Neuronal stem cell (in vitro differentiated cells): ENCODE results near the gene MARK3.

Experiments
- DNase-seq: peaks from one replicate; pipeline ENCODE4 v3.0.0-alpha.2; 2013; ENCODE audit warnings: low spot score
- H2AFZ ChIP-seq: one replicate; pipeline ENCODE4 v1.6.1; 2013; ENCODE audit warnings: mild to moderate bottlenecking, low read length, inconsistent platforms
- H2AK5ac ChIP-seq: 2 replicates; pipeline ENCODE4 v1.6.1; 2013; ENCODE audit warnings: low read depth, mild to moderate bottlenecking, inconsistent platforms, low read length, moderate library complexity, mixed read lengths
- H2BK120ac ChIP-seq: 2 replicates; pipeline ENCODE4 v1.6.1; 2013; ENCODE audit warnings: low read depth, mild to moderate bottlenecking, inconsistent platforms, low read length, moderate library complexity, mixed read lengths
- H2BK12ac ChIP-seq: one replicate; pipeline ENCODE4 v1.6.1; 2013; ENCODE audit warnings: low read length, inconsistent platforms
- H2BK15ac ChIP-seq: 2 replicates; pipeline ENCODE4 v1.6.1; 2013; ENCODE audit warnings: mild to moderate bottlenecking, low read length, inconsistent platforms, mixed read lengths
- H2BK5ac ChIP-seq: one replicate; pipeline ENCODE4 v1.6.1; 2013; ENCODE audit warnings: inconsistent platforms, mild to moderate bottlenecking, low read length, moderate library complexity
- H3K14ac ChIP-seq: one replicate; pipeline ENCODE4 v1.6.1; 2013; ENCODE audit warnings: low read length, inconsistent platforms
- H3K18ac ChIP-seq: 2 replicates; pipeline ENCODE4 v1.6.1; 2013; ENCODE audit warnings: low read length, inconsistent platforms
- H3K23ac ChIP-seq: 2 replicates; pipeline ENCODE4 v1.6.1; 2013; ENCODE audit warnings: low read depth, mild to moderate bottlenecking, mixed read lengths, low read length, inconsistent platforms; ENCODE audit not compliant: poor library complexity
- H3K27ac ChIP-seq: replicated peaks from 3 replicates; pipeline ENCODE4 v1.5.1; 2013; ENCODE audit warnings: low read length, inconsistent platforms
- H3K27me3 ChIP-seq, 3 experiments: 2 replicates each; pipeline ENCODE4 v1.6.1; 2013; ENCODE audit warnings: low read length in 3 of 3, mild to moderate bottlenecking in 2 of 3, inconsistent platforms in 1 of 3, low read depth in 1 of 3, mixed read lengths in 1 of 3, moderate library complexity in 1 of 3; ENCODE audit not compliant: control insufficient read depth in 3 of 3, insufficient read depth in 3 of 3
- H3K36me3 ChIP-seq, 2 donors: replicated peaks in 1 of 2; 2 replicates each; pipeline ENCODE4 v1.6.1; 2013; ENCODE audit warnings: low read length in 2 of 2; ENCODE audit not compliant: control insufficient read depth in 2 of 2, insufficient read depth in 2 of 2
- H3K4ac ChIP-seq: 2 replicates; pipeline ENCODE4 v1.6.1; 2013; ENCODE audit warnings: inconsistent platforms, mild to moderate bottlenecking, low read length, moderate library complexity
- H3K4me1 ChIP-seq, 2 donors: 1 replicate in 1 of 2; 2 replicates in 1 of 2; pipeline ENCODE4 v1.6.1; 2013; ENCODE audit warnings: low read length in 2 of 2, low read depth in 1 of 2; ENCODE audit not compliant: control insufficient read depth in 2 of 2, insufficient read depth in 1 of 2
- H3K4me2 ChIP-seq: one replicate; pipeline ENCODE4 v1.6.1; 2013; ENCODE audit warnings: mild to moderate bottlenecking, low read length, inconsistent platforms; ENCODE audit not compliant: insufficient read depth, poor library complexity, severe bottlenecking
- H3K4me3 ChIP-seq, 2 donors: 2 replicates each; pipeline ENCODE4 v1.5.1; 2013; ENCODE audit warnings: low read length in 2 of 2, mild to moderate bottlenecking in 2 of 2, inconsistent platforms in 1 of 2, moderate library complexity in 1 of 2
- H3K79me1 ChIP-seq: one replicate; pipeline ENCODE4 v1.6.1; 2013; ENCODE audit warnings: low read depth, mild to moderate bottlenecking, inconsistent platforms, low read length, moderate library complexity
- H3K9ac ChIP-seq: one replicate; pipeline ENCODE4 v1.6.1; 2013; ENCODE audit warnings: mild to moderate bottlenecking, low read depth, low read length, inconsistent platforms; ENCODE audit not compliant: poor library complexity
- H3K9me3 ChIP-seq, 2 donors: replicated peaks in 1 of 2; 2 replicates each; pipeline versions ENCODE3 to v1.6.1; 2013; ENCODE audit warnings: low read length in 2 of 2, mild to moderate bottlenecking in 2 of 2, inconsistent platforms in 1 of 2, low read depth in 1 of 2, mixed read lengths in 1 of 2, moderate library complexity in 1 of 2; ENCODE audit not compliant: control insufficient read depth in 2 of 2, insufficient read depth in 1 of 2
- H4K8ac ChIP-seq: one replicate; pipeline ENCODE4 v1.6.1; 2013; ENCODE audit warnings: low read depth, mild to moderate bottlenecking, inconsistent platforms, low read length, moderate library complexity
- H4K91ac ChIP-seq: one replicate; pipeline ENCODE4 v1.6.1; 2013; ENCODE audit warnings: low read length, low read depth, mild to moderate bottlenecking, inconsistent platforms; ENCODE audit not compliant: poor library complexity
- WGBS, 2 donors: extraction: QIAGEN DNeasy Blood & Tissue Kit; methylation state at CpG; one replicate each; pipeline ENCODE4 v1.1.7; 2013; ENCODE audit warnings: missing lambda C conversion rate in 2 of 2, mixed read lengths in 1 of 2; ENCODE audit not compliant: insufficient read length in 2 of 2, insufficient replicate concordance in 1 of 2; ENCODE audit errors: extremely low coverage in 2 of 2; 5-methylcytosine and 5-hydroxymethylcytosine counted together

Gene MARK3

GRCh38 chr14:103521951-103522563, 136.8 kb downstream of the MARK3 start:
- Histone ChIP-seq H2BK12ac (peak overlapping the region; percentile 93), H2AK5ac (peak overlapping the region; percentile 96), H3K36me3 (peaks cover 13 to 27% of the 10 kb centered on the region in 2 donors), H3K14ac (peak overlapping the region; percentile 99), H2BK5ac (peak overlapping the region; percentile 87), H4K8ac (no peak overlapping the region), H2BK15ac (peak overlapping the region; percentile 45), H3K4me3 (peak overlapping the region; percentile 98 to 100), H3K27ac (no peak overlapping the region), H3K4me1 (peaks cover 22 to 57% of the 10 kb centered on the region in 2 donors), H3K18ac (peak overlapping the region; percentile 98), H3K4me2 (peak overlapping the region; percentile 75), H4K91ac (no peak overlapping the region), H2BK120ac (peak overlapping the region; percentile 91), H3K4ac (no peak overlapping the region), H3K9me3 (no peaks in the 10 kb centered on the region), H3K9ac (peak overlapping the region; percentile 97), H2AFZ (no peak overlapping the region), H3K79me1 (peaks cover 13% of the 10 kb centered on the region), H3K27me3 (peaks cover 0 to 18% (median 2%) of the 10 kb centered on the region in 3 experiments), H3K23ac (peak overlapping the region; percentile 91)
- DNase-seq = no peak
- WGBS, 2 donors = no CpG with 5 or more reads among the region's 74 CpGs

DNA sequence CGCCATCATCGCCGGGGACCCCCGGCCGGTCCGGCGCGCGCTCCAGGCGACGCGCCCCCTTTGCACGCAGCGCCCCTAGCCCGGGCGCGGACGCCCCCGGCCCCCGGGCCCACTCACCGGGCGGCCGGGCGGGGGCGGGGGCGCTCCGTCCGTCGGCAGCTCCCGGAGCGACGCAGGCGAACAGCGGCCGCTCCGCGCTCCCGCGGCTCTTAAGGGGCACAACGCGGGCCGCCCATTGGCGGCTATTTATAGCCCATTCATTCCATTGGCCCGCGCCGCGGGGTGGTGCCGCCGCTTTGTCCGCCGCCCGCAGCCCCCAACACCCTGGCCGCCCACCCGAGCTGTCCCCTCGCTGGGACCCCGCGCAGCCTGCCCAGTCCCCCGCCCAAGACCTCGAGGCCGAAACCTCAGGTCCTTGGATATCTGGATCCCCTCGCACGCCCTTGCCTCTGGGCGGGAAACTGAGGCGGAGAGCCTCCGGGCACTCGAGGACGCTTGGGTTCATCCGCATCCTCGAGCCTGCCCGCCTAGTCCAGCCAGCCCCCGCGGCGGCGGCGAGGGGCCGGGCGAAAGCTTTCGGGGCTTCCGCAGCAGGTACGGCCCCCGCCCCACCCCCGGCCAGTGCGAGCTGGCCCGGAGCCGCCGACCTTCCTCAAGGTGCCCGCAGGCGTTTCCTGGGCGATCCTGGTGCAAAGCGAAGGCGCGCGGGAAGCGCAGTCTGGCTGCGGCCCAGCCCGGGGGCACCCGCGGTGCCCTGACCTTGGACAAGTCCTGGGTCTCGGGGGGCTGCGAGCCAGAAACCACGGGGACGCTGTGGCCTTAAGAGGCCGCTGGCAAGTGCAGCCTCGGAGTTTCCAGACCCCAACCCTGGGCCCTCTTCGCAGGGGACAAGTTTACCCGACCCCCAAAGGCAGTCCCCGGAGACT, 137.7 kb downstream of the MARK3 start, which contains the start of gene CKB:
Gene CKB, minus strand, starts transcription at position 182 of the 926 bp plus-strand sequence. CDS start 337 bp downstream, outside the sequence.
- Histone ChIP-seq H3K4me1 (peaks cover 22 to 53% of the 10 kb centered on the region in 2 donors), H3K27ac (no peak within 1 kb of the TSS)
- peak; percentile 74 for DNase-seq

DNA sequence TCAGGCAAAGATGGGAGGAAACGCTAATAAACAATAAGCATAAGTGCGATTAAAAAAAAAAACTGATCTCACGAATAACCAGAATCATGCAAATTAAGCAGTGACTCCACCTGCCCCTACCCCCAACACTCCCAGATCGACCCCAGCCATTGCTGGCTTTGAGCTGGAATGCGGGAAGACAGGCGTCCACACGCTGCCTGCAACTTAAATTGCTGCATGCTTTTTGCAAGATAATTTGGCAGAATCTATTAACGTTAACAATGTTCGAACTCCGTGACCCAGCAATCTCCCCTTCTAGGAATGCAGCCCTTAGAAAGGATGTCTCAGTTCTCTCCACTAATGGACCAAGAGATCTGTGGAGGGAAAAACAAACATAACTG, 138.3 kb downstream of the MARK3 start:
- Histone ChIP-seq H3K79me1 (peaks cover 13% of the 10 kb centered on the region), H3K4ac (no peak overlapping the region), H3K27ac (no peak overlapping the region), H2BK5ac (no peak overlapping the region), H3K18ac (no peak overlapping the region), H3K4me1 (peaks cover 20 to 50% of the 10 kb centered on the region in 2 donors), H2BK120ac (no peak overlapping the region), H3K9ac (no peak overlapping the region), H2AFZ (peak overlapping the region; percentile 93), H3K4me3 (peak overlapping the region in 1 of 2 donors; percentile 100), H4K91ac (no peak overlapping the region), H3K23ac (no peak overlapping the region), H2AK5ac (no peak overlapping the region), H2BK15ac (no peak overlapping the region), H3K14ac (no peak overlapping the region), H2BK12ac (no peak overlapping the region), H4K8ac (no peak overlapping the region), H3K4me2 (peak overlapping the region; percentile 94), H3K27me3 (peaks cover 0 to 18% (median 2%) of the 10 kb centered on the region in 3 experiments), H3K36me3 (peaks cover 13 to 27% of the 10 kb centered on the region in 2 donors), H3K9me3 (no peaks in the 10 kb centered on the region)
- WGBS, 2 donors = no CpG with 5 or more reads among the region's 10 CpGs
- DNase-seq = no peak

More for the DNA sequence above, 137.7 kb downstream of the MARK3 start, which contains the start of gene CKB:
- peaks cover 0 to 18% (median 2%) of the 10 kb centered on the region in 3 experiments for H3K27me3 ChIP-seq
- H2AFZ ChIP-seq = peak within 1 kb of the TSS; percentile 93
- H3K18ac ChIP-seq = peak within 1 kb of the TSS; percentile 98
- H3K23ac ChIP-seq = peak within 1 kb of the TSS; percentile 91
- peak within 1 kb of the TSS; percentile 97 for H3K9ac ChIP-seq
- peak within 1 kb of the TSS; percentile 98 to 100 for H3K4me3 ChIP-seq
- H3K36me3 ChIP-seq = peaks cover 13 to 27% of the 10 kb centered on the region in 2 donors
- peak within 1 kb of the TSS; percentile 91 for H2BK120ac ChIP-seq
- H3K4ac ChIP-seq = no peak within 1 kb of the TSS
- H2BK5ac ChIP-seq = peak within 1 kb of the TSS; percentile 87
- no peaks in the 10 kb centered on the region for H3K9me3 ChIP-seq
- H2AK5ac ChIP-seq = peak within 1 kb of the TSS; percentile 96
- H2BK15ac ChIP-seq = peak within 1 kb of the TSS; percentile 81
- no CpG with 5 or more reads among the region's 107 CpGs for WGBS, 2 donors
- peak within 1 kb of the TSS; percentile 99 for H3K14ac ChIP-seq
- H3K4me2 ChIP-seq = peak within 1 kb of the TSS; percentile 94
- peaks cover 13% of the 10 kb centered on the region for H3K79me1 ChIP-seq
- H2BK12ac ChIP-seq = peak within 1 kb of the TSS; percentile 93
- H4K8ac ChIP-seq = no peak within 1 kb of the TSS
- H4K91ac ChIP-seq = no peak within 1 kb of the TSS
